Measurements from ENCODE around the gene BTBD9.

BTBD9 gene

DNA sequence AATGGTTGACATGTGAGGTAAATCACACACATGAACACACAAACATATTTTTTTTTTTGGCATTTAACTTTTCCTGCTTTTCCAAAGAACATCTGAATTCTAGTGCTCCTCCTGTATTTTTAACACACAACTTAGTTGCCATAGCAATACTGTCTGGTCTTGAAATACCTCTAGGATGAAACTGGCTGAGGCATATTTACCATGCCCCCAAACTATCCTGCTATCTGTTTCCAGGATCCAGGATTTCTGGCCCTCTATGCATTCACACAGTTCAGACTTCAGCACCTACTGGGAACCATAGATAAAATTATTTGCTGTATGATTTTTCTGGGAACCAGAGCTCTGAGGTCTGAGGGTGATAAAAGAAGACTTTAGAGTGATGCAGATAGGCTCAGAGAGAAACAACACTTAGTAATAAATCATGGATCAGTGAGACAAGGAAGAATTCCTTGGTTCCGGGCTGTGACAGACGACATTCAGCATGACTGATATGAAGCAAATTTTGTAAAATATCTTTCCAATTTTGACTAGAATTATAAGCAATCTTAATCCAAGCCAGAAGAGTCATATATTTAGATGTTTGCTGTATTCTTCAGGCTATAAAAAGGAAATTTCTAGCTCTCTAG, 359.7 kb downstream of the BTBD9 start:
- H3K36me3 ChIP-seq (ENCODE audit: control insufficient read depth, insufficient read depth, low read length): no peaks in the 10 kb centered on the region
- H3K27me3 ChIP-seq (replicated peaks; ENCODE audit: control insufficient read depth, insufficient read depth, low read length): no peaks in the 10 kb centered on the region
- DNase-seq (ENCODE audit: extremely low read depth, insufficient read length): no peak
- no peak for TF ChIP-seq CTCF (IDR thresholded peaks at IDR 0.05; ENCODE audit: insufficient read depth, low read length, poor library complexity, severe bottlenecking)
- H3K4me3 ChIP-seq (replicated peaks; ENCODE audit: low read depth, low read length): no peak overlapping the region

- no peak for DNase-seq (ENCODE audit: extremely low read depth, insufficient read length)
- TF ChIP-seq CTCF (IDR thresholded peaks at IDR 0.05; ENCODE audit: insufficient read depth, low read length, poor library complexity, severe bottlenecking): no peak
- Histone ChIP-seq H3K27me3 (replicated peaks; ENCODE audit: control insufficient read depth, insufficient read depth, low read length) (no peaks in the 10 kb centered on the region), H3K36me3 (ENCODE audit: control insufficient read depth, insufficient read depth, low read length) (no peaks in the 10 kb centered on the region), H3K4me3 (replicated peaks; ENCODE audit: low read depth, low read length) (no peak overlapping the region)
Measured at GRCh38 chr6:38279423-38279822, 360.3 kb downstream of the BTBD9 start.

GRCh38 chr6:38273325-38273724, 366.4 kb downstream of the BTBD9 start:
- no peak for DNase-seq (ENCODE audit: extremely low read depth, insufficient read length)
- Histone ChIP-seq H3K27me3 (replicated peaks; ENCODE audit: control insufficient read depth, insufficient read depth, low read length) (no peaks in the 10 kb centered on the region), H3K36me3 (ENCODE audit: control insufficient read depth, insufficient read depth, low read length) (no peaks in the 10 kb centered on the region), H3K4me3 (replicated peaks; ENCODE audit: low read depth, low read length) (no peak overlapping the region)
- TF ChIP-seq CTCF (IDR thresholded peaks at IDR 0.05; ENCODE audit: insufficient read depth, low read length, poor library complexity, severe bottlenecking): no peak

- no peak for TF ChIP-seq CTCF (IDR thresholded peaks at IDR 0.05; ENCODE audit: insufficient read depth, low read length, poor library complexity, severe bottlenecking)
Measured at GRCh38 chr6:38272222-38272621, 367.5 kb downstream of the BTBD9 start.

GRCh38 chr6:38271081-38271480, 368.6 kb downstream of the BTBD9 start:
- no peak for DNase-seq (ENCODE audit: extremely low read depth, insufficient read length)
- TF ChIP-seq CTCF (IDR thresholded peaks at IDR 0.05; ENCODE audit: insufficient read depth, low read length, poor library complexity, severe bottlenecking): no peak
- no peaks in the 10 kb centered on the region for H3K27me3 ChIP-seq (replicated peaks; ENCODE audit: control insufficient read depth, insufficient read depth, low read length)

More at GRCh38 chr6:38272222-38272621, 367.5 kb downstream of the BTBD9 start:
- Histone ChIP-seq H3K4me3 (replicated peaks; ENCODE audit: low read depth, low read length) (no peak overlapping the region), H3K27me3 (replicated peaks; ENCODE audit: control insufficient read depth, insufficient read depth, low read length) (no peaks in the 10 kb centered on the region), H3K36me3 (ENCODE audit: control insufficient read depth, insufficient read depth, low read length) (no peaks in the 10 kb centered on the region)
- no peak for DNase-seq (ENCODE audit: extremely low read depth, insufficient read length)

GRCh38 chr6:38270367-38270766, 369.4 kb downstream of the BTBD9 start:
- H3K36me3 ChIP-seq (ENCODE audit: control insufficient read depth, insufficient read depth, low read length): no peaks in the 10 kb centered on the region
- DNase-seq (ENCODE audit: extremely low read depth, insufficient read length): no peak
- H3K4me3 ChIP-seq (replicated peaks; ENCODE audit: low read depth, low read length): no peak overlapping the region
- no peaks in the 10 kb centered on the region for H3K27me3 ChIP-seq (replicated peaks; ENCODE audit: control insufficient read depth, insufficient read depth, low read length)
- TF ChIP-seq CTCF (IDR thresholded peaks at IDR 0.05; ENCODE audit: insufficient read depth, low read length, poor library complexity, severe bottlenecking): no peak

More at GRCh38 chr6:38271081-38271480, 368.6 kb downstream of the BTBD9 start:
- H3K36me3 ChIP-seq (ENCODE audit: control insufficient read depth, insufficient read depth, low read length): no peaks in the 10 kb centered on the region
- H3K4me3 ChIP-seq (replicated peaks; ENCODE audit: low read depth, low read length): no peak overlapping the region

Measured in GM06990 (cell line).